ENCODE results near the gene PLEKHB1.

- TF ChIP-seq CTCF (conservative IDR thresholded peaks at IDR 0.05 in 1 of 2, IDR thresholded peaks at IDR 0.05 in 1 of 2; ENCODE audit: low read depth in 1 of 2, low read length in 2 of 2) (no peak), EZH2 (IDR thresholded peaks at IDR 0.05; ENCODE audit: low read length, missing control alignments) (no peak)
These were observed 16.2 kb downstream of the PLEKHB1 start for GRCh38 chr11:73662445-73663157.

Measured in fibroblast of lung (primary cell).